ENCODE data around the gene CORO7.

DNA sequence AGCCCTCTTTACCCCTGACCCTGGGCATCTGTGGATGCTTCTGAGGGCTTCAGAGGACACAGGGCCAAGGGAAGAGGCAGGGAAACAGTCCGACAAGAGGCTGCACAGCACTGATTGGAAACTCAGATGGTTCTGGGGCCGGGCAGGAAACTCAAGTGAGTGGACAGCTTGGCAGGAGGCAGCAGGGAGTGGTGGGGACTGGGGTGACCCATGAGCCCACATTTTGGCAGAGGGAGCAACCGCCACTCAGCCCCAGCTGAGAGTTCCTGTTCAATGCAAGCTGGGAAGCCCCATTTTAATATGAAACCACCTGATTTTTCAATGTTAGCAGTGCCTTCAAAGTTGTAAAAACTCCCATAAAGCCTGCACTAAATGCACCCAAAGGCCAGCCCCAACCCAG is 46.2 kb downstream of the CORO7 start:
- TF ChIP-seq, protein P1, sequence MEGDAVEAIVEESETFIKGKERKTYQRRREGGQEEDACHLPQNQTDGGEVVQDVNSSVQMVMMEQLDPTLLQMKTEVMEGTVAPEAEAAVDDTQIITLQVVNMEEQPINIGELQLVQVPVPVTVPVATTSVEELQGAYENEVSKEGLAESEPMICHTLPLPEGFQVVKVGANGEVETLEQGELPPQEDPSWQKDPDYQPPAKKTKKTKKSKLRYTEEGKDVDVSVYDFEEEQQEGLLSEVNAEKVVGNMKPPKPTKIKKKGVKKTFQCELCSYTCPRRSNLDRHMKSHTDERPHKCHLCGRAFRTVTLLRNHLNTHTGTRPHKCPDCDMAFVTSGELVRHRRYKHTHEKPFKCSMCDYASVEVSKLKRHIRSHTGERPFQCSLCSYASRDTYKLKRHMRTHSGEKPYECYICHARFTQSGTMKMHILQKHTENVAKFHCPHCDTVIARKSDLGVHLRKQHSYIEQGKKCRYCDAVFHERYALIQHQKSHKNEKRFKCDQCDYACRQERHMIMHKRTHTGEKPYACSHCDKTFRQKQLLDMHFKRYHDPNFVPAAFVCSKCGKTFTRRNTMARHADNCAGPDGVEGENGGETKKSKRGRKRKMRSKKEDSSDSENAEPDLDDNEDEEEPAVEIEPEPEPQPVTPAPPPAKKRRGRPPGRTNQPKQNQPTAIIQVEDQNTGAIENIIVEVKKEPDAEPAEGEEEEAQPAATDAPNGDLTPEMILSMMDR (IDR thresholded peaks at IDR 0.05): no peak
- TF ChIP-seq POLR2A (IDR thresholded peaks at IDR 0.05) (no peak), POLR2AphosphoS5 (IDR thresholded peaks at IDR 0.05) (no peak)

All from transverse colon (tissue), 4 donors.